SU-DHL-6 (cell line): ENCODE measurements around the gene ACRBP.

Experiments used
- H2AFZ ChIP-seq: fragments of 200-600 bp; sonication (generic); 2 replicates; pipeline ENCODE4 v1.6.1; 2014; ENCODE audit warnings: low read depth, mild to moderate bottlenecking, moderate library complexity, mixed read lengths, antibody characterized with exemption, low read length; ENCODE audit not compliant: severe bottlenecking
- H3F3A ChIP-seq: fragments of 200-600 bp; shearing (Covaris generic); 2 replicates; pipeline ENCODE4 v1.6.0; 2016; ENCODE audit warnings: antibody characterized with exemption, mild to moderate bottlenecking; ENCODE audit not compliant: insufficient read depth
- H3K27ac ChIP-seq: fragments of 200-600 bp; sonication (generic); 2 replicates; pipeline ENCODE4 v1.5.1; 2016; ENCODE audit warnings: low read depth, mild to moderate bottlenecking, low read length, moderate library complexity, mixed read lengths
- H3K27me3 ChIP-seq: fragments of 200-600 bp; sonication (generic), shearing (Covaris generic); 2 replicates; pipeline ENCODE4 v1.6.0; 2014; ENCODE audit warnings: mild to moderate bottlenecking, low read length
- H3K36me3 ChIP-seq: fragments of 200-600 bp; sonication (generic); 2 replicates; pipeline ENCODE4 v1.6.1; 2014; ENCODE audit warnings: mild to moderate bottlenecking, low read length, mixed read lengths
- H3K4me2 ChIP-seq: fragments of 300-600, 200-600 bp; shearing (Covaris generic), sonication (generic); 2 replicates; pipeline ENCODE4 v1.6.0; 2014; ENCODE audit warnings: low read length, low read depth, mild to moderate bottlenecking; ENCODE audit not compliant: poor library complexity, severe bottlenecking
- H3K4me3 ChIP-seq: fragments of 200-600 bp; sonication (generic); 2 replicates; pipeline ENCODE4 v1.5.1; 2014; ENCODE audit warnings: antibody characterized with exemption, low read length, mild to moderate bottlenecking, mixed read lengths; ENCODE audit not compliant: insufficient read depth, poor library complexity, severe bottlenecking
- H3K79me2 ChIP-seq: fragments of 200-600 bp; sonication (generic); 2 replicates; pipeline ENCODE4 v1.6.1; 2014; ENCODE audit warnings: mild to moderate bottlenecking, low read length, moderate library complexity; ENCODE audit not compliant: insufficient read depth
- H3K9ac ChIP-seq: fragments of 200-600 bp; sonication (generic); 2 replicates; pipeline ENCODE4 v1.7.0; 2014; ENCODE audit warnings: mild to moderate bottlenecking, low read length
- H3K9me2 ChIP-seq: fragments of 200-600 bp; sonication (generic); replicated peaks from 2 replicates; pipeline ENCODE4 v1.6.1; 2014; ENCODE audit warnings: low read length; ENCODE audit not compliant: insufficient read depth
- H3K9me3 ChIP-seq: fragments of 200-600 bp; sonication (generic); 2 replicates; pipeline ENCODE4 v1.6.1; 2014; ENCODE audit warnings: low read length, mixed read lengths; ENCODE audit not compliant: insufficient read depth
- H4K20me1 ChIP-seq: fragments of 200-600 bp; sonication (generic); 2 replicates; pipeline ENCODE4 v1.6.1; 2014; ENCODE audit warnings: low read depth, mild to moderate bottlenecking, antibody characterized with exemption, low read length, moderate library complexity, mixed read lengths
- CTCF ChIP-seq: fragments of 200-600 bp; sonication (generic); IDR thresholded peaks from one replicate; pipeline ENCODE4 v1.5.1; 2017; ENCODE audit warnings: antibody characterized with exemption, mild to moderate bottlenecking, low read length, moderate library complexity; ENCODE audit not compliant: insufficient read depth, poor library complexity, severe bottlenecking
- EZH2phosphoT487 ChIP-seq: fragments of 200-600 bp; sonication (generic), shearing (Covaris generic); conservative IDR thresholded peaks from 2 replicates; pipeline ENCODE4 v1.6.1; 2018; ENCODE audit warnings: mild to moderate bottlenecking, antibody characterized with exemption, low read length, moderate library complexity, mixed read lengths

Gene ACRBP

GRCh38 chr12:6607751-6608591 lies 39.3 kb downstream of the ACRBP start:
- Histone ChIP-seq H3K27me3 (no peaks in the 10 kb centered on the region), H2AFZ (peak overlapping the region; percentile 3), H3K36me3 (no peaks in the 10 kb centered on the region), H3K4me2 (peak overlapping the region; percentile 34), H3F3A (peaks cover 37% of the 10 kb centered on the region), H3K4me3 (no peak overlapping the region), H3K9ac (no peak overlapping the region), H4K20me1 (peaks cover 7% of the 10 kb centered on the region; the same call in 1 of the 2 replicates), H3K27ac (peak overlapping the region; percentile 55), H3K9me3 (no peaks in the 10 kb centered on the region), H3K79me2 (peaks cover 38% of the 10 kb centered on the region), H3K9me2 (no peaks in the 10 kb centered on the region)
- TF ChIP-seq EZH2phosphoT487: no peak
- no peak for TF ChIP-seq CTCF

- peak overlapping the region; percentile 61 for H3K4me2 ChIP-seq
- H3K36me3 ChIP-seq: 0 out of 2 replicates have a peak, but pooled peaks cover 1% of the 10 kb centered on the region
- H3K9me3 ChIP-seq: no peaks in the 10 kb centered on the region
- H3F3A ChIP-seq: peaks cover 27% of the 10 kb centered on the region
- H3K4me3 ChIP-seq: peak overlapping the region; percentile 63
- no peaks in the 10 kb centered on the region for H3K27me3 ChIP-seq
- H3K9me2 ChIP-seq: no peaks in the 10 kb centered on the region
- peaks cover 44% of the 10 kb centered on the region for H3K79me2 ChIP-seq
- H3K9ac ChIP-seq: peak overlapping the region; percentile 89
- peak overlapping the region; percentile 56 for H3K27ac ChIP-seq
- H2AFZ ChIP-seq: peak overlapping the region; percentile 13
- TF ChIP-seq EZH2phosphoT487 (no peak), CTCF (no peak)
- peaks cover 7% of the 10 kb centered on the region; the same call in 1 of the 2 replicates for H4K20me1 ChIP-seq
Measured at GRCh38 chr12:6606331-6607131, 40.7 kb downstream of the ACRBP start.

- Histone ChIP-seq H4K20me1 (peaks cover 7% of the 10 kb centered on the region; the same call in 1 of the 2 replicates), H2AFZ (no peak overlapping the region), H3F3A (peaks cover 24% of the 10 kb centered on the region), H3K27ac (peak overlapping the region; percentile 56), H3K27me3 (no peaks in the 10 kb centered on the region), H3K9me3 (no peaks in the 10 kb centered on the region), H3K9ac (peak overlapping the region; percentile 89), H3K4me2 (peak overlapping the region; percentile 61), H3K36me3 (0 out of 2 replicates have a peak, but pooled peaks cover 6% of the 10 kb centered on the region), H3K79me2 (peaks cover 44% of the 10 kb centered on the region), H3K4me3 (peak overlapping the region; percentile 63), H3K9me2 (no peaks in the 10 kb centered on the region)
- no peak for TF ChIP-seq CTCF
- no peak for TF ChIP-seq EZH2phosphoT487
Measured at GRCh38 chr12:6605421-6606330, 41.6 kb downstream of the ACRBP start.
